HG02973 (cell line): Measurements from ENCODE around the gene TTC31.
"Not testable (repeated sequence)": the region's sequence is repeated elsewhere in the genome, so short reads cannot be mapped to it uniquely, and the experiment has no call there.

ENCODE experiments used
- ATAC-seq: cut with Tn5 transposase; IDR thresholded peaks from one replicate; pipeline ENCODE4 v1.9.1; 2021; ENCODE audit warnings: moderate library complexity; ENCODE audit not compliant: unreplicated experiment

Gene TTC31

GRCh38 chr2:74482801-74483674, at the start of gene TTC31, which contains the start of gene CCDC142:
TTC31 (plus strand) TSS chr2:74483081; CDS start chr2:74483096, 15 bp downstream.
CCDC142 (minus strand) TSS chr2:74482998; CDS start chr2:74482837, 161 bp downstream.
- ATAC-seq: peak; percentile 84

- ATAC-seq: no peak
Observed at GRCh38 chr2:74436111-74436805, 46.6 kb upstream of the TTC31 start.

GRCh38 chr2:74436848-74437695, 45.8 kb upstream of the TTC31 start:
- ATAC-seq: no peak

DNA sequence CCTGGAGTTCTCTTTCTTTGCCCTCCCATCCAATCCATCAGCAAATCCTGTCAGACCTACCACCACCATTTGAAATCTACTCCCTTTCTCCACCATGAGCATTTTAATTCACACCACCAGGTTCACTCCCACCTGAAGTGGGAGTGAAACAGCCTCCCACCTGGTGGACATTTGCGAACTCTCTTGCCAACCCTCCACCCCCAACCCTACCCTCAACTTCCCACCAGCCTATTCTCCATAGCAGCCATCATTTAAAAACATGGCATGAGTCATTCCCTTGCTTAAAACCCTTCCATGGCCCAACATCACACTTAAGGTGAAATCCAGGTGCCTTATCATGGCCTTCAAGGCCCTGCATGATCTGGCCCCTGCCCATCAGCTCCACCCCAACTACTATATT, 44.6 kb upstream of the TTC31 start:
- ATAC-seq: no peak

DNA sequence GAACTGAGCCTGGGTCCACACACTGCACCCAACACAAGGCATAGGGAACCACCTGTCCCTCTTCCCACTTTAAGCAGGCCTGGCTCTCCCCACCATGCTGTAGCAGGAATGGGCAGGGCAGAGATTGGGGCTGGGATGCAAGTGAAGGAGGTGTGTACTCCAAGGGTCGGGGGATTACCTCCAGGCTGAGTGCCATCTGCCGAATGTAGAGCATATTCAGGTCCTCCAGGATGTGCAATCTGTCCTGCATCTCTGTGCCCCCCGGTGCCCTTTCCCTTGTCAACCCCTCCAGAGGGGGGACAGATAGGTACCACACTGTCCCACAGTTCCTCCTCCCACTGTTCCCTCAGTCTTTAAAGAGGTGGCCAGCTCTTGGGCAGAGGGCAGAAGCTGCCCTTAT, 43.5 kb upstream of the TTC31 start:
- no peak for ATAC-seq

DNA sequence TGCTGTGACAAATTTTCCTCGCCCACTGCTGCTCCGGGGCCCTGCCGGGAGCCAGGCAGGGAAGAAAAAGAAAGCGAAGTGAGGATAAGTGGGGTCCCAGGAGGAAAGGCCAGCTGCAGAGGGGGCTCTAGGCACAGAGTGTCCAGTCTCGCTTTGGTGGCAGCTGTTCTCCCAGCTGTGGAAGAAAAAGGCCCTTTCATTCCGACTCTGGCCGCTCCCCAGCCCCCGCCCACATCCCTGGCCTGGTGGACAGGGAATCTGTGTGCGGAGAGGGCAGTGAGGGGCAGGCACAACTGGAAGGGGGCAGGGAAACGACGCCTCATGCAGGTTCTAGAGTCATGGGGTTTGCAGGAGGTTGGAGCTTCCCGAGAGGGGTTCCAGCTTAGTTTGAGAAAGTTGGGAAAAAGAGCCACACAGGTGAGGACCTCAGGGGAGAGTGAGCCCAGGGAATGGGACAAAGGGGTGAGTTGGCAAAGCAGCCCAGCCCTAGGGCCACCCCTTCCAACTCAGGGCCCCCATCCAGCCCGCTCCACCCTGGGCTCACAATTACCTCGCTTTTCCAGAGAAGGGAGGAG, 43.0 kb upstream of the TTC31 start:
- ATAC-seq: peak; percentile 4

DNA sequence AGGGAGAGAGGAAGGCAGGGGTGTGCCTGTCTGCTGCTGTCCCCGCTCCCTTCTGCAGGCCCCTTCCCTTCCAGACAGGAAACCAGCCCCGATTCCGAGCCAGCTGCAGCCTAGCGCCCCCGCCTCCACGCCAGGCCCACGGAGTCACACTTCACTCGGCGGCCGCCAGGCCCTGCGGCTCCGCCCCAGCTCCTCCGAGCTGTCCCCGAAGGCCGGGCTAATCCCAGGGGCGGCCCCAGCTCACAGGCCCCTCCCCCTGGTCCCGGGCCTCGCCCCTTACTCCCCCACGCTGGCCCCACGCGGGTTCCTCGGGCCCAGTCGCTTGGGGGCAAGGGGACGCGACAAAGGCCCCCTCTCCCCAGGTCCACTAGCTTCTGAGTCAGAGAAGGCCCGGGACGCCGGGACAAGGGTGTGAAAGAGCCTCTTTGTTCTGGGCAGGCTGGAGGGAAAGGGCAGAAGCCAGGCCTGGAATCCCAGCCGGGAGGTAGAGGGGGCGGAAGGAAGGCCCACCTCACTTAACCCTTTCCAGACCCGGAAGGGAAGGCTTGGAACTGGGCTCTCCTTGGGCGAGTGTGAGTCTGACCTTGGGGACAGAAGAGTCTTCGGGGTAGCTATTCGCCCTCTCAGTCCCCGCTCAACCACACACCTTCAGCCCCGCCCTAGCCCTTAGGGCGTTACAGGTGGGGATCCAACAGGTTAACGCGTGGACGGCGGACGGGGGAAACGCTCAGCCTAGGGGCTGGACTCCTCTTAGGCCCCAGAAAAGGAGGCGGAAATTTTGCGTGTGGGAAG, 42.3 kb upstream of the TTC31 start:
- ATAC-seq: peak; percentile 78

GRCh38 chr2:74441170-74441689, 41.7 kb upstream of the TTC31 start:
- ATAC-seq: no peak

GRCh38 chr2:74441690-74442482, 41.0 kb upstream of the TTC31 start, which contains the start of gene RTKN:
RTKN (minus strand) TSS chr2:74441937; CDS start chr2:74441816, 121 bp downstream.
- ATAC-seq: no peak

GRCh38 chr2:74442483-74443297, 40.2 kb upstream of the TTC31 start:
- ATAC-seq: not testable (repeated sequence)

GRCh38 chr2:74444498-74445318, 38.2 kb upstream of the TTC31 start:
- no peak for ATAC-seq

DNA sequence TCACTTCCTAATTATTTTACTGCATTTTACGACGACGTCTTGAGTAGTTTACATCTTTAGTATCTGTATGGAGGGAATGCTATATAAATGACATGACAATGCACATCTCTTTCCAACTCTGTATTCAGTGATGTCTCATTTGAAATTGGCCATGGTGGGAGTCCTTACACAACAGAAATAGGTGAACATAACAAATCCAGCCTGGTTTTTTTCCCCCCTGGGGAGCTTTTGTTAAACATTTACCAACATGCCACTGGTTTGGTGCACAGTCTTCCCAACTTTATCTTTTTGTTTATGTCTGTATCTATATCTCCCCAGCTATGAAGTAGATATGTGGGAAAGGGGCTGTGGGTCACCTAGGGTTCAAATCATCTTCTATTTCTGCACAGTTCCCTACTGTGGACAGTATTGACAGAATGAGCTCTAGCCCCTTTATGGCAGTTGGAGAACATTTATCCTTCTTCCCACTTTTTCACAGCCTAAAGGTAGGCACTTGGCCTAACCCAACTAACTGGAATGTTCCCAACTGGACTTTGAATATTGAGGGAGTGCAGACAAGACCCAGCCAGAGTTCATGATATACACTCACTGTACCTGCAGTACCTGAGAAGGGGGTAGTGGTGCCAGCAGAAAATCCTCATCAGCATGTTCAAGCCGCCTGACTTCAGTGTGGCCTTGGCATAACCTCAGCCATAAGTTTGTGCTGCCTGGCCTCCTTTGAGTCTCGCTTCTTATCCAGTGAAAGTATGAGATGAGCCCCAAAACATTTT, 35.5 kb upstream of the TTC31 start:
- no peak for ATAC-seq

GRCh38 chr2:74448771-74449170, 34.1 kb upstream of the TTC31 start:
- ATAC-seq: no peak

DNA sequence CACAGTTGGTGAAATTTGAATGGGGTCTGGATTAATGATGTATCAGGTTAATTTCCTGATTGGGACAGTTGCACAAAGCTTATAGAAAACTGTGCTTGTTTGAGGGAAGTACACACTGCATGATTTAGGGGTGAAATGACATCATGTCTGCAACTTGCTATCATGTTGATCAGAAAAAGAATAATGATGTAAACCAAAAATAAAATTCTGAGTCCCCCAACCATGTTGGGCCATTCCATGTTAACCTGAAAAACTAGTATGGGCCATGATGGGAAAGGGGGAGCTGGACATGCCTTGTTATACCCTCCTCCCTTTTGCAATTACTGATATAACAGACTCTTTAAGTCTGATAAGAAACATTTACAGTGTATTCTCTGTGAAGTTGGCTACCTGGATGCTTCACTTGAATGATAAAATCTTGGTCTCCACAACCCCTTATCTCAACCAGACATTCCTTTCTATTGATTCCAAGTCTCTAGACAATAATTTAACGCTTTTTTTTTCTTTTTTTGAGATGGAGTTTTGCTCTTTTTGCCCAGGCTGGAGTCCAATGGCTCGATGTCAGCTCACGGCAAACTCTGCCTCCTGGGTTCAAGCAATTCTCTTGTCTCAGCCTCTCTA, 32.2 kb upstream of the TTC31 start:
- no peak for ATAC-seq

GRCh38 chr2:74454654-74455511, 28.0 kb upstream of the TTC31 start, which contains the start of gene INO80B:
INO80B (plus strand) TSS chr2:74455087; CDS start chr2:74455117, 30 bp downstream.
- peak; percentile 31 for ATAC-seq
